Heart left ventricle (tissue), 13 donors: ENCODE data around the gene GIT2.

Experiments
- POLR2A ChIP-seq, 2 donors: fragments of 450-650 bp; IDR thresholded peaks; one replicate each; pipeline ENCODE4 v1.6.1; 2017; ENCODE audit warnings: antibody characterized with exemption in 2 of 2, mild to moderate bottlenecking in 2 of 2, moderate library complexity in 2 of 2
- TF ChIP-seq, protein P1 (sequence below), 12 donors: fragments of 200-600 bp; sonication (generic) in 4 of 12; IDR thresholded peaks; one replicate each; pipeline versions ENCODE4 v1.5.0 to v1.8.0; 2018 to 2022; ENCODE audit warnings: antibody characterized with exemption in 12 of 12, mild to moderate bottlenecking in 5 of 12
- donor health status: ischemic (EF 13 %, LVEDD 7.1; RV severe dilation, severe dysfunction).
- donor health status: DM: no; HTN: yes; CAD: no.
- donor health status: DM: no; HTN: no; CAD: no.
- donor health status: ischemic (EF 25% LVEDD 6.9; RV normal size, moderate dysfunction).
- donor health status: ischemic (EF 25% LVEDD 5.7; RV mildly dilated, moderate dysfunction).
- donor health status: ischemic (EF 35%, LVEDD 5.7; RV mildly dilated, moderate dysfunction).
- donor health status: nonischemic (EF 11% LVEDD 7.7; RV severe dilation, severe dysfunction).
- donor health status: DM: yes; HTN: yes; CAD: no.
- donor health status: PGD.
- donor health status: ischemic (EF 29% LVEDD 5.4; RV normal size, mild dysfunction).
- donor health status: nonischemic (EF 23%, LVEDD 6.1; RV moderate dilation, normal function).

DNA sequence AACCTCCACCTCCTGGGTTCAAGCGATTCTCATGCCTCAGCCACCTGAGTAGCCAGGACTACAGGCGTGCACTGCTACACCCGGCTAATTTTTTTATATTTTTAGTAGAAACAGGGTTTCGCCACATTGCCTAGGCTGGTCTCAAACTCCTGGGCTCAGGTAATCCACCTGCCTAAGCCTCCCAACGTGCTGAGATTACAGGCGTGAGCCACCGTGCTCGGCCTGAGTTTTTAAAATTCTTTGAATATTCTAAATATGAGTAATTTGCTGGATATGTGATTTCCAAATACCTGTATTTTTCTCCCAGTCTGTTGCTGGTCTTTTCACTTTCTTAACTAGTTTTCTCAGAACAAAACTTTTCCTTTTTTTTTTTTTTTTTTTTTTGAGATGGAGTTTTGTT is 27.4 kb downstream of the GIT2 start:
- TF ChIP-seq, protein P1, sequence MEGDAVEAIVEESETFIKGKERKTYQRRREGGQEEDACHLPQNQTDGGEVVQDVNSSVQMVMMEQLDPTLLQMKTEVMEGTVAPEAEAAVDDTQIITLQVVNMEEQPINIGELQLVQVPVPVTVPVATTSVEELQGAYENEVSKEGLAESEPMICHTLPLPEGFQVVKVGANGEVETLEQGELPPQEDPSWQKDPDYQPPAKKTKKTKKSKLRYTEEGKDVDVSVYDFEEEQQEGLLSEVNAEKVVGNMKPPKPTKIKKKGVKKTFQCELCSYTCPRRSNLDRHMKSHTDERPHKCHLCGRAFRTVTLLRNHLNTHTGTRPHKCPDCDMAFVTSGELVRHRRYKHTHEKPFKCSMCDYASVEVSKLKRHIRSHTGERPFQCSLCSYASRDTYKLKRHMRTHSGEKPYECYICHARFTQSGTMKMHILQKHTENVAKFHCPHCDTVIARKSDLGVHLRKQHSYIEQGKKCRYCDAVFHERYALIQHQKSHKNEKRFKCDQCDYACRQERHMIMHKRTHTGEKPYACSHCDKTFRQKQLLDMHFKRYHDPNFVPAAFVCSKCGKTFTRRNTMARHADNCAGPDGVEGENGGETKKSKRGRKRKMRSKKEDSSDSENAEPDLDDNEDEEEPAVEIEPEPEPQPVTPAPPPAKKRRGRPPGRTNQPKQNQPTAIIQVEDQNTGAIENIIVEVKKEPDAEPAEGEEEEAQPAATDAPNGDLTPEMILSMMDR (IDR thresholded peaks at IDR 0.05), result no peak
- no peak for TF ChIP-seq POLR2A (IDR thresholded peaks at IDR 0.05)
